GM12878 (cell line): ENCODE measurements around the gene NT5DC4. TPM values are rescaled to one million over a fixed set of nuclear protein-coding genes. Genes with fewer than 3 reads are reported as not detected.

Experiments
- ATF7 ChIP-seq: fragments of 450-650 bp; IDR thresholded peaks from 2 replicates; pipeline ENCODE4 v1.6.1; 2016; ENCODE audit warnings: low read depth, mild to moderate bottlenecking
- BCL11A ChIP-seq: IDR thresholded peaks from 2 replicates; pipeline ENCODE4 v1.6.1; 2011; ENCODE audit warnings: low read depth, low read length
- CBX3 ChIP-seq: fragments of 200-600 bp; sonication (generic); IDR thresholded peaks from 2 replicates; pipeline ENCODE4 v1.6.1; 2016; ENCODE audit warnings: low read depth, borderline replicate concordance
- CHD4 ChIP-seq: fragments of 200-600 bp; sonication (generic); IDR thresholded peaks from 2 replicates; pipeline ENCODE4 v1.6.1; 2016; ENCODE audit warnings: mild to moderate bottlenecking
- CREB1 ChIP-seq: IDR thresholded peaks from 2 replicates; pipeline ENCODE4 v1.6.1; 2012; ENCODE audit warnings: low read depth, mild to moderate bottlenecking, inconsistent platforms
- DPF2 ChIP-seq: fragments of 450-650 bp; IDR thresholded peaks from 2 replicates; pipeline ENCODE4 v1.6.1; 2017; ENCODE audit warnings: mild to moderate bottlenecking
- E2F4 ChIP-seq: IDR thresholded peaks from 2 replicates; pipeline ENCODE4 v1.6.1; 2012; ENCODE audit warnings: low read depth, low read length, improper control_type of control experiment
- ESRRA ChIP-seq: IDR thresholded peaks from 2 replicates; pipeline ENCODE4 v1.6.1; 2012; ENCODE audit warnings: mild to moderate bottlenecking, low read length, improper control_type of control experiment
- HDAC6 ChIP-seq: fragments of 200-600 bp; sonication (generic); IDR thresholded peaks from one replicate; pipeline ENCODE4 v1.8.0; 2017; ENCODE audit warnings: antibody characterized with exemption; ENCODE audit not compliant: unreplicated experiment
- IKZF1 ChIP-seq: fragments of 450-650 bp; conservative IDR thresholded peaks from 2 replicates; pipeline ENCODE4 v1.6.1; 2017; ENCODE audit warnings: antibody characterized with exemption, mild to moderate bottlenecking
- IRF3 ChIP-seq: fragments of 450-650 bp; IDR thresholded peaks from 2 replicates; pipeline ENCODE4 v1.6.1; 2014; ENCODE audit warnings: mild to moderate bottlenecking
- IRF5 ChIP-seq: fragments of 450-650 bp; IDR thresholded peaks from 2 replicates; pipeline ENCODE4 v1.6.1; 2017; ENCODE audit warnings: borderline replicate concordance
- JUND ChIP-seq: IDR thresholded peaks from 2 replicates; pipeline ENCODE4 v1.6.1; 2012; ENCODE audit warnings: low read depth, mild to moderate bottlenecking, low read length, improper control_type of control experiment, moderate library complexity
- KDM1A ChIP-seq: fragments of 200-600 bp; sonication (generic); IDR thresholded peaks from 2 replicates; pipeline ENCODE4 v1.6.1; 2016; ENCODE audit warnings: borderline replicate concordance
- KLF5 ChIP-seq: fragments of 450-650 bp; IDR thresholded peaks from 2 replicates; pipeline ENCODE4 v1.6.1; 2014; ENCODE audit warnings: mild to moderate bottlenecking; ENCODE audit not compliant: partially characterized antibody
- MTA2 ChIP-seq: fragments of 450-650 bp; IDR thresholded peaks from 2 replicates; pipeline ENCODE4 v1.6.1; 2016; ENCODE audit warnings: low read depth, mild to moderate bottlenecking, moderate library complexity
- MYB ChIP-seq: fragments of 150-350 bp; IDR thresholded peaks from 2 replicates; pipeline ENCODE4 v1.6.1; 2014; ENCODE audit warnings: mild to moderate bottlenecking, low read depth, low read length, borderline replicate concordance
- MYC ChIP-seq: IDR thresholded peaks from 2 replicates; pipeline ENCODE4 v1.6.1; 2011; ENCODE audit warnings: mild to moderate bottlenecking, low read length, moderate library complexity, inconsistent platforms; ENCODE audit not compliant: insufficient read depth, insufficient replicate concordance, insufficient read length, severe bottlenecking
- NBN ChIP-seq: fragments of 450-650 bp; IDR thresholded peaks from 2 replicates; pipeline ENCODE4 v1.6.1; 2016
- NFYA ChIP-seq: IDR thresholded peaks from 2 replicates; pipeline ENCODE4 v1.6.1; 2011; ENCODE audit warnings: low read depth, mild to moderate bottlenecking, low read length, improper control_type of control experiment, borderline replicate concordance
- PML ChIP-seq: IDR thresholded peaks from 2 replicates; pipeline ENCODE4 v1.6.1; 2012; ENCODE audit warnings: low read length, inconsistent platforms
- RB1 ChIP-seq: fragments of 450-650 bp; formaldehyde crosslinking; IDR thresholded peaks from 2 replicates; pipeline ENCODE4 v1.6.1; 2017; ENCODE audit warnings: mild to moderate bottlenecking, borderline replicate concordance
- SMAD1 ChIP-seq: fragments of 450-650 bp; IDR thresholded peaks from 2 replicates; pipeline ENCODE4 v1.6.1; 2018; ENCODE audit warnings: mild to moderate bottlenecking, low read depth; ENCODE audit not compliant: partially characterized antibody
- SMAD5 ChIP-seq: IDR thresholded peaks from 2 replicates; pipeline ENCODE4 v1.6.1; 2016; ENCODE audit warnings: antibody characterized with exemption, low read depth
- SPI1 ChIP-seq: IDR thresholded peaks from 2 replicates; pipeline ENCODE4 v1.6.1; 2011; ENCODE audit warnings: low read depth, mild to moderate bottlenecking, low read length, moderate library complexity, borderline replicate concordance; ENCODE audit not compliant: insufficient read depth
- SUPT20H ChIP-seq: IDR thresholded peaks from 2 replicates; pipeline ENCODE4 v1.6.1; 2011; ENCODE audit warnings: low read depth, mild to moderate bottlenecking, low read length, moderate library complexity, borderline replicate concordance; ENCODE audit not compliant: control insufficient read depth
- SUZ12 ChIP-seq: fragments of 200-600 bp; sonication (generic); IDR thresholded peaks from one replicate; pipeline ENCODE4 v1.6.1; 2018; ENCODE audit warnings: antibody characterized with exemption, mild to moderate bottlenecking; ENCODE audit not compliant: unreplicated experiment
- TARDBP ChIP-seq: IDR thresholded peaks from 2 replicates; pipeline ENCODE4 v1.6.1; 2016; ENCODE audit warnings: borderline replicate concordance
- ZNF207 ChIP-seq: fragments of 450-650 bp; IDR thresholded peaks from 2 replicates; pipeline ENCODE4 v1.6.1; 2014; ENCODE audit warnings: antibody characterized with exemption, mild to moderate bottlenecking, borderline replicate concordance
- ZNF217 ChIP-seq: fragments of 450-650 bp; IDR thresholded peaks from 2 replicates; pipeline ENCODE4 v1.6.1; 2017; ENCODE audit warnings: antibody characterized with exemption, mild to moderate bottlenecking
- ZSCAN29 ChIP-seq: fragments of 450-650 bp; IDR thresholded peaks from 2 replicates; pipeline ENCODE4 v1.6.1; 2017; ENCODE audit warnings: mild to moderate bottlenecking, moderate library complexity
- polyA plus RNA-seq, 11 experiments: library from polyadenylated mRNA; depleted of rRNA in 4 of 11; unstranded in 6 of 11; stranded (reverse) in 5 of 11; fragments of >200 nt; fragmentation: Nextera tagmentation in 4 of 11; fragmentation: Illumina TruSeq in 1 of 11; extraction: Ambion mirVana in 4 of 11; extraction: Trizol in 1 of 11; gene quantifications; 1 replicate in 1 of 11; 2 replicates in 10 of 11; pipeline versions ENCODE4 v1.2.1 to v1.2.3, GENCODE V29; 2011 to 2016; ENCODE audit warnings: inconsistent platforms in 2 of 11, missing spikeins in 2 of 11, low read depth in 1 of 11
- total RNA-seq, 4 experiments: library from RNA; depleted of rRNA in 3 of 4; stranded (reverse); fragments of >200 nt in 3 of 4; fragmentation: Illumina TruSeq in 1 of 4; extraction: Trizol in 1 of 4; gene quantifications; 2 replicates each; pipeline versions ENCODE4 v1.2.1 to v1.2.3, GENCODE V29; 2013 to 2021

NT5DC4 gene
- total and polyA plus RNA-seq, 10 of the 15 experiments (the other 5 are each of a cell fraction or from before 2014, with no cell fraction given), result 0.04 to 2.6 (median 0.32) TPM; not detected in 2

- TF ChIP-seq IRF3, result no peak
- TF ChIP-seq ZNF217, result no peak
- TF ChIP-seq KDM1A, result no peak
- peak; percentile 62 for TF ChIP-seq MTA2
- TF ChIP-seq SMAD1, result no peak
- TF ChIP-seq BCL11A, result peak; percentile 25; the same call in 1 of the 2 replicates
- TF ChIP-seq SUPT20H, result no peak
- 0 out of 2 replicates have a peak, but pooled peaks have one; percentile 10 for TF ChIP-seq SPI1
- peak; percentile 57; the same call in 1 of the 2 replicates for TF ChIP-seq DPF2
- TF ChIP-seq IRF5, result peak; percentile 71; the same call in 1 of the 2 replicates
- peak; percentile 77 for TF ChIP-seq IKZF1
- TF ChIP-seq JUND, result no peak
- TF ChIP-seq ESRRA, result no peak
- TF ChIP-seq RB1, result no peak
- TF ChIP-seq NBN, result peak; percentile 72
- TF ChIP-seq CHD4, result no peak
- TF ChIP-seq PML, result no peak
- no peak for TF ChIP-seq MYB
- no peak for TF ChIP-seq CBX3
- TF ChIP-seq E2F4, result no peak
- TF ChIP-seq SUZ12, result no peak
- no peak for TF ChIP-seq ZNF207
- no peak for TF ChIP-seq HDAC6
- no peak for TF ChIP-seq MYC
- TF ChIP-seq SMAD5, result 0 out of 2 replicates have a peak, but pooled peaks have one; percentile 42
- no peak for TF ChIP-seq KLF5
- TF ChIP-seq CREB1, result no peak
- TF ChIP-seq NFYA, result no peak
- no peak for TF ChIP-seq TARDBP
- TF ChIP-seq ATF7, result no peak
- TF ChIP-seq ZSCAN29, result no peak
Measured at GRCh38 chr2:112706170-112706664, 14.6 kb upstream of the NT5DC4 start (continued).
